H9 (cell line): Measurements from ENCODE around the gene SLC25A48. TPM values are rescaled to one million over a fixed set of nuclear protein-coding genes. Genes with fewer than 3 reads are reported as not detected.

Experiments used
- DNase-seq: peaks from one replicate; pipeline ENCODE4 v3.0.0-alpha.2; 2017
- H2AFZ ChIP-seq: one replicate; pipeline ENCODE4 v1.6.1; 2013; ENCODE audit warnings: mild to moderate bottlenecking, low read length, control low read depth, moderate library complexity
- H2AK5ac ChIP-seq: 2 replicates; pipeline ENCODE4 v1.6.1; 2013; ENCODE audit warnings: low read length, control low read depth, mixed read lengths; ENCODE audit not compliant: insufficient read length
- H2BK120ac ChIP-seq: one replicate; pipeline ENCODE4 v1.6.1; 2013; ENCODE audit warnings: low read depth, mild to moderate bottlenecking, low read length, control low read depth, inconsistent platforms; ENCODE audit not compliant: poor library complexity, severe bottlenecking
- H2BK12ac ChIP-seq: 2 replicates; pipeline ENCODE4 v1.6.1; 2013; ENCODE audit warnings: low read length, control low read depth, mixed read lengths, low read depth; ENCODE audit not compliant: insufficient read length
- H2BK15ac ChIP-seq: 2 replicates; pipeline ENCODE4 v1.6.1; 2013; ENCODE audit warnings: low read depth, low read length, control low read depth
- H2BK20ac ChIP-seq: one replicate; pipeline ENCODE4 v1.6.1; 2013; ENCODE audit warnings: low read depth, mild to moderate bottlenecking, low read length, control low read depth, inconsistent platforms; ENCODE audit not compliant: poor library complexity, severe bottlenecking
- H2BK5ac ChIP-seq: 2 replicates; pipeline ENCODE4 v1.6.1; 2013; ENCODE audit warnings: low read length, control low read depth, mixed read lengths; ENCODE audit not compliant: insufficient read length
- H3K14ac ChIP-seq: 2 replicates; pipeline ENCODE4 v1.6.1; 2013; ENCODE audit warnings: low read length, control low read depth; ENCODE audit not compliant: insufficient read depth
- H3K18ac ChIP-seq: 2 replicates; pipeline ENCODE4 v1.6.1; 2013; ENCODE audit warnings: low read depth, mild to moderate bottlenecking, mixed read lengths, low read length, control low read depth; ENCODE audit not compliant: insufficient read length
- H3K23ac ChIP-seq: 2 replicates; pipeline ENCODE4 v1.6.1; 2013; ENCODE audit warnings: low read length, control low read depth, mixed read lengths, low read depth; ENCODE audit not compliant: insufficient read length
- H3K23me2 ChIP-seq: 2 replicates; pipeline ENCODE4 v1.6.1; 2013; ENCODE audit warnings: low read depth, mild to moderate bottlenecking, mixed read lengths, low read length, control low read depth; ENCODE audit not compliant: insufficient read length, poor library complexity, severe bottlenecking
- H3K27ac ChIP-seq: 2 replicates; pipeline ENCODE4 v1.5.1; 2013; ENCODE audit warnings: low read length, control low read depth, mixed read lengths, low read depth; ENCODE audit not compliant: insufficient read length
- H3K27me3 ChIP-seq: 2 replicates; pipeline ENCODE4 v1.6.1; 2013; ENCODE audit warnings: low read length, control low read depth, inconsistent platforms; ENCODE audit not compliant: insufficient read depth
- H3K4ac ChIP-seq: 2 replicates; pipeline ENCODE4 v1.6.1; 2013; ENCODE audit warnings: low read depth, mild to moderate bottlenecking, control low read depth, inconsistent platforms, low read length, moderate library complexity
- H3K4me1 ChIP-seq: 2 replicates; pipeline ENCODE4 v1.6.1; 2013; ENCODE audit warnings: low read length, control low read depth, inconsistent platforms; ENCODE audit not compliant: insufficient read depth
- H3K4me2 ChIP-seq: 2 replicates; pipeline ENCODE4 v1.6.1; 2013; ENCODE audit warnings: low read length, control low read depth, mixed read lengths; ENCODE audit not compliant: insufficient read length, insufficient read depth
- H3K56ac ChIP-seq: 2 replicates; pipeline ENCODE4 v1.6.1; 2013; ENCODE audit warnings: low read depth, mild to moderate bottlenecking, mixed read lengths, low read length, control low read depth; ENCODE audit not compliant: insufficient read length
- H3K79me1 ChIP-seq: 2 replicates; pipeline ENCODE4 v1.6.1; 2013; ENCODE audit warnings: low read depth, mild to moderate bottlenecking, moderate library complexity, low read length, control low read depth, inconsistent platforms; ENCODE audit not compliant: insufficient read depth, poor library complexity, severe bottlenecking
- H3K79me2 ChIP-seq: 2 replicates; pipeline ENCODE4 v1.6.1; 2013; ENCODE audit warnings: low read length, control low read depth, inconsistent platforms; ENCODE audit not compliant: insufficient read depth
- H3K9ac ChIP-seq: 2 replicates; pipeline ENCODE4 v1.6.1; 2013; ENCODE audit warnings: low read length, control low read depth, mixed read lengths; ENCODE audit not compliant: insufficient read length; ENCODE audit errors: extremely low read depth
- H3K9me3 ChIP-seq: one replicate; pipeline ENCODE4 v1.6.1; 2013; ENCODE audit warnings: low read depth, low read length, inconsistent platforms; ENCODE audit not compliant: control insufficient read depth
- H3T11ph ChIP-seq: one replicate; pipeline ENCODE4 v1.6.1; 2013; ENCODE audit warnings: mild to moderate bottlenecking, low read length, control low read depth, inconsistent platforms
- H4K20me1 ChIP-seq: one replicate; pipeline ENCODE4 v1.6.1; 2013; ENCODE audit not compliant: control insufficient read depth, insufficient read length, insufficient read depth
- H4K5ac ChIP-seq: 2 replicates; pipeline ENCODE4 v1.6.1; 2013; ENCODE audit warnings: low read depth, mild to moderate bottlenecking, mixed read lengths, low read length, control low read depth; ENCODE audit not compliant: insufficient read length
- H4K8ac ChIP-seq: replicated peaks from 2 replicates; pipeline ENCODE4 v1.6.1; 2013; ENCODE audit warnings: low read length, control low read depth, mixed read lengths, low read depth; ENCODE audit not compliant: insufficient read length
- H4K91ac ChIP-seq: 2 replicates; pipeline ENCODE4 v1.6.1; 2013; ENCODE audit warnings: low read depth, mild to moderate bottlenecking, moderate library complexity, mixed read lengths, low read length, control low read depth; ENCODE audit not compliant: insufficient read length
- H3K27ac Mint-ChIP-seq, 3 experiments: 2 replicates in 2 of 3; 3 replicates in 1 of 3; pipeline ENCODE4 v1.8.0; 2020 to 2021; ENCODE audit warnings: mixed read lengths in 3 of 3, mild to moderate bottlenecking in 1 of 3, moderate library complexity in 1 of 3
- H3K27me3 Mint-ChIP-seq: 2 replicates; pipeline ENCODE4 v1.8.0; 2021; ENCODE audit warnings: low read depth, mild to moderate bottlenecking, moderate library complexity, mixed read lengths
- H3K36me3 Mint-ChIP-seq, 3 experiments: 2 replicates in 2 of 3; 3 replicates in 1 of 3; pipeline ENCODE4 v1.8.0; 2020 to 2021; ENCODE audit warnings: low read depth in 3 of 3, mixed read lengths in 3 of 3; ENCODE audit not compliant: insufficient read depth in 1 of 3
- H3K4me1 Mint-ChIP-seq, 2 experiments: 2 replicates each; pipeline ENCODE4 v1.8.0; 2020; ENCODE audit warnings: mixed read lengths in 2 of 2
- H3K4me3 Mint-ChIP-seq, 2 experiments: 2 replicates in 1 of 2; 3 replicates in 1 of 2; pipeline ENCODE4 v1.8.0; 2020 to 2021; ENCODE audit warnings: mild to moderate bottlenecking in 2 of 2, mixed read lengths in 2 of 2, moderate library complexity in 1 of 2
- H3K9me3 Mint-ChIP-seq, 2 experiments: 2 replicates in 1 of 2; 3 replicates in 1 of 2; pipeline ENCODE4 v1.8.0; 2020; ENCODE audit warnings: mild to moderate bottlenecking in 2 of 2, mixed read lengths in 2 of 2, moderate library complexity in 1 of 2
- CTCF ChIP-seq: fragments of 200-600 bp; sonication (generic); conservative IDR thresholded peaks from 3 replicates; pipeline ENCODE4 v1.8.0; 2021; ENCODE audit warnings: antibody characterized with exemption, mild to moderate bottlenecking
- WGBS: extraction: QIAGEN DNeasy Blood & Tissue Kit; methylation state at CpG from one replicate; pipeline ENCODE4 v1.1.7; 2013; ENCODE audit warnings: missing lambda C conversion rate, low lambda C conversion rate, mixed read lengths; ENCODE audit not compliant: insufficient read length; ENCODE audit errors: extremely low coverage; 5-methylcytosine and 5-hydroxymethylcytosine counted together
- total RNA-seq: library from RNA; stranded (reverse); gene quantifications from 2 replicates; pipeline ENCODE4 v1.2.1, GENCODE V29; 2021

Gene SLC25A48
- total RNA-seq, 1 experiment from 2014 or later, result 0.66 TPM

- no peaks in the 10 kb centered on the region for H3K36me3 Mint-ChIP-seq
- Histone ChIP-seq H4K8ac (no peak overlapping the region), H3K4me1 (peaks cover 4% of the 10 kb centered on the region; the same call in 1 of the 2 replicates), H2AFZ (no peak overlapping the region), H3K56ac (no peak overlapping the region), H2AK5ac (no peak overlapping the region), H3K9ac (no peak overlapping the region), H4K5ac (no peak overlapping the region), H2BK5ac (no peak overlapping the region), H3K18ac (no peak overlapping the region), H3K14ac (no peak overlapping the region), H3K4ac (no peak overlapping the region), H2BK12ac (no peak overlapping the region), H3K27ac (no peak overlapping the region), H3K23me2 (no peaks in the 10 kb centered on the region), H3K79me1 (no peaks in the 10 kb centered on the region), H3K79me2 (no peaks in the 10 kb centered on the region), H3K4me2 (no peak overlapping the region), H2BK120ac (no peak overlapping the region), H3K9me3 (no peaks in the 10 kb centered on the region), H2BK15ac (no peak overlapping the region), H4K91ac (no peak overlapping the region), H3K27me3 (no peaks in the 10 kb centered on the region; the same call in 1 of the 2 replicates), H3K23ac (no peak overlapping the region), H2BK20ac (no peak overlapping the region), H3T11ph (no peak overlapping the region), H4K20me1 (no peaks in the 10 kb centered on the region)
- no peak overlapping the region for H3K27ac Mint-ChIP-seq
- no peak overlapping the region for H3K4me3 Mint-ChIP-seq
- peaks cover 0 to 4% of the 10 kb centered on the region in 2 experiments; a peak in 1 of 5 replicates for H3K9me3 Mint-ChIP-seq
- peaks cover 25 to 27% of the 10 kb centered on the region in 2 experiments for H3K4me1 Mint-ChIP-seq
- no peak for DNase-seq
- WGBS, result no CpG with 5 or more reads among the region's 7 CpGs
- no peak for TF ChIP-seq CTCF
- H3K27me3 Mint-ChIP-seq, result peaks cover 22% of the 10 kb centered on the region
Observed at GRCh38 chr5:135824541-135825041, 9.9 kb upstream of the SLC25A48 start.
